Stimulated activated CD8-positive, alpha-beta memory T cell treated with anti-CD3 and anti-CD28 coated beads, Interleukin-7, amount 100 ng/mL, for 48 hours (primary cell): ENCODE measurements around the gene PTPN5.

Experiments used
- DNase-seq, 2 donors: peaks; one replicate each; pipeline ENCODE4 v3.0.0-alpha.2; 2020; ENCODE audit warnings: low read depth in 1 of 2; ENCODE audit errors: extremely low read depth in 1 of 2

PTPN5 gene

GRCh38 chr11:18743365-18743764, 48.2 kb downstream of the PTPN5 start:
- no peak for DNase-seq

- DNase-seq, result no peak
These were observed 49.8 kb downstream of the PTPN5 start for GRCh38 chr11:18741783-18742182.

- no peak for DNase-seq
These were observed 51.9 kb downstream of the PTPN5 start for GRCh38 chr11:18739685-18740084.

GRCh38 chr11:18737642-18738041, 54.0 kb downstream of the PTPN5 start:
- no peak for DNase-seq

- DNase-seq, result no peak
These were observed 54.9 kb downstream of the PTPN5 start for GRCh38 chr11:18736590-18737148.

GRCh38 chr11:18733202-18733601, 58.4 kb downstream of the PTPN5 start:
- no peak for DNase-seq

GRCh38 chr11:18731949-18732821, 59.4 kb downstream of the PTPN5 start:
- peak in 1 of 2 donors; percentile 35 for DNase-seq

GRCh38 chr11:18731441-18731840, 60.2 kb downstream of the PTPN5 start:
- no peak for DNase-seq

- no peak for DNase-seq
These were observed 61.6 kb downstream of the PTPN5 start for GRCh38 chr11:18730020-18730419.

- DNase-seq, result no peak
These were observed 62.2 kb downstream of the PTPN5 start for GRCh38 chr11:18729426-18729825.

GRCh38 chr11:18728658-18729057, 62.9 kb downstream of the PTPN5 start:
- DNase-seq, result no peak

GRCh38 chr11:18727479-18728236, 63.9 kb downstream of the PTPN5 start:
- DNase-seq, result peak in 1 of 2 donors; percentile 20

- DNase-seq, result no peak
These were observed 65.6 kb downstream of the PTPN5 start, which contains the start of gene IGSF22 for GRCh38 chr11:18726040-18726439. IGSF22 (minus strand) TSS chr11:18726188; CDS start chr11:18724236, 1,952 bp downstream.

GRCh38 chr11:18723991-18724390, 67.6 kb downstream of the PTPN5 start:
- no peak for DNase-seq

GRCh38 chr11:18722293-18722637, 69.3 kb downstream of the PTPN5 start:
- no peak for DNase-seq

GRCh38 chr11:18721561-18722292, 69.9 kb downstream of the PTPN5 start:
- no peak for DNase-seq

- DNase-seq, result peak; percentile 59 to 84
These were observed 70.6 kb downstream of the PTPN5 start for GRCh38 chr11:18720808-18721560.

GRCh38 chr11:18720091-18720807, 71.3 kb downstream of the PTPN5 start:
- no peak for DNase-seq

- no peak for DNase-seq
These were observed 76.1 kb downstream of the PTPN5 start for GRCh38 chr11:18715476-18715875.

GRCh38 chr11:18714443-18714780, 77.2 kb downstream of the PTPN5 start:
- DNase-seq, result no peak
